ENCODE data around the gene TPSG1.
"Not testable (repeated sequence)": the region's sequence is repeated elsewhere in the genome, so short reads cannot be mapped to it uniquely, and the experiment has no call there.

DNA sequence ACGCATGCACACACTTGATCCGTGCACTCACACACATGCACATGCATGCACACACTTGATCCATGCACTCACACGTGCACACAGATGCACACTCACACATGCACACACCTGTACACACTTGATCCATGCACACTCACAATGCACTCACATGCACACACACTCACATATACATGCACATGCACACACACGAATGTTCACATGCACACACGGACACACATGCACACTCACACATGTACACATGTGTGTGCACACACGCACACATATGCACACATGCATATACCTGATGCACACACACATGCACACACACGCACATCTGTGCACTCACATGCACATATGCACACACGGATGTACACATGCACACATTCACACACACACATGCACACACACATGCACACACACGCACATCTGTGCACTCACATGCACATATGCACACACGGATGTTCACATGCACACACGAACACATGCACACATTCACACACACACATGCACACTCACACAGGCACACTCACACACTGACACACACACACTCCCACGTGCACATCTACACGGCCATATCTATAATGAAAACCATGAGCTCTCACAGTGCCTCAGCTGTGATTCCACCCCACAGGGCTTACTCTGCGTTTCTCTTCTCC, 23.0 kb upstream of the TPSG1 start:
- TF ChIP-seq CTCF (IDR thresholded peaks at IDR 0.05); SOX15 (CRISPR knock-in tag; IDR thresholded peaks at IDR 0.05); NR2C2 (CRISPR knock-in tag; IDR thresholded peaks at IDR 0.05): not testable (repeated sequence)
- TF ChIP-seq, protein P1, sequence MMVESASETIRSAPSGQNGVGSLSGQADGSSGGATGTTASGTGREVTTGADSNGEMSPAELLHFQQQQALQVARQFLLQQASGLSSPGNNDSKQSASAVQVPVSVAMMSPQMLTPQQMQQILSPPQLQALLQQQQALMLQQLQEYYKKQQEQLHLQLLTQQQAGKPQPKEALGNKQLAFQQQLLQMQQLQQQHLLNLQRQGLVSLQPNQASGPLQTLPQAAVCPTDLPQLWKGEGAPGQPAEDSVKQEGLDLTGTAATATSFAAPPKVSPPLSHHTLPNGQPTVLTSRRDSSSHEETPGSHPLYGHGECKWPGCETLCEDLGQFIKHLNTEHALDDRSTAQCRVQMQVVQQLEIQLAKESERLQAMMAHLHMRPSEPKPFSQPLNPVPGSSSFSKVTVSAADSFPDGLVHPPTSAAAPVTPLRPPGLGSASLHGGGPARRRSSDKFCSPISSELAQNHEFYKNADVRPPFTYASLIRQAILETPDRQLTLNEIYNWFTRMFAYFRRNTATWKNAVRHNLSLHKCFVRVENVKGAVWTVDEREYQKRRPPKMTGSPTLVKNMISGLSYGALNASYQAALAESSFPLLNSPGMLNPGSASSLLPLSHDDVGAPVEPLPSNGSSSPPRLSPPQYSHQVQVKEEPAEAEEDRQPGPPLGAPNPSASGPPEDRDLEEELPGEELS (CRISPR knock-in tag; IDR thresholded peaks at IDR 0.05): not testable (repeated sequence)
